Mammary microvascular endothelial cell (primary cell): ENCODE data around the gene OR4C6. TPM values are rescaled to one million over a fixed set of nuclear protein-coding genes. Genes with fewer than 3 reads are reported as not detected.

ENCODE experiments used
- total RNA-seq: library from RNA; depleted of rRNA; stranded (reverse); fragments of >200 nt; gene quantifications from 2 replicates; pipeline ENCODE4 v1.2.3, GENCODE V29; 2015

Gene OR4C6
- total RNA-seq: not detected in 2 replicates

DNA sequence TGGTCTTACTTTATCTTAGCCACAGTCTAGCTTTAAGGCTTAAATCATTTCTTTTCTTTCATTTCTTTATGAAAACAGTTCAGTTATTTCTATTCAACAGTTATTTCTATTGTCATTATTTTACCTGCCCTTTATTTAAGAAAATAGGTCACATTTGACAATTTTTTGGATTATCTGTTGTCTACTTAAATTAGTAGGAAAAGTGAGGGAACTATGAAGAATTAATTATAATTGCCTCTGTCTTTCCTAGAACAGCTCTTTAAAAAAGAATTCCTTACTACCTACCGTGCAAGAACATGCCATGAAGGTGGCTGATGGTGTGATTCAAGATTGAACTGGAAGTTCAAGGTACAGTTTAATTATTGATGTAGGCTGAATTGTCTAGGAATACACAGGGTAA lies at the start of gene OR4C6:
Gene OR4C6, plus strand, starts transcription at position 301 of the 400 bp plus-strand sequence. CDS start 2,966 bp downstream, outside the sequence.

GRCh38 chr11:55634813-55635212 lies 27.2 kb upstream of the OR4C6 start, which contains the start of gene OR4P4:
Gene OR4P4 (plus strand): TSS chr11:55635113.

DNA sequence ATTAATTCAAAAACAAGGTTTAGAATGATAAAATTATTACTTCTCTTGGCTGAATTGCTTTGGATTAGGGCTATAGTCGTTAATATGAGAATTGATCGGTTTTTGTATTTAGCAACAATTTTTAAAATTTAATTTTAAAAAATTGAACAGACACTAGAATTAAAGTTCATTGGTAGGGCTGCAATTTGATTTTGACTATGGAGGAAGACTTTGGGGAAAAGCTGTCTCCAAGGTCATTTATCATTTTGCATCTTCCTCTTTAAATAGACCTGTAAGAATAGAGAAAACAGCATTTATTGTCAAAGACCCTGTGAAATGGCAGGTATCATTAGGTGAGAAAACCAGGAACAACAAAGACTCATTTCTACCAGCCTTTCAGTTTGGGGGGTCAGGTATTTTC lies 14.0 kb upstream of the OR4C6 start, which contains the start of gene OR4S2:
Gene OR4S2, plus strand, starts transcription at position 301 of the 400 bp plus-strand sequence. CDS start 2,577 bp downstream, outside the sequence.

Other genes with a start within 250 kb of the OR4C6 start
- not detected in 2 replicates for gene OR4C15, start 107.7 kb upstream of the OR4C6 start, total RNA-seq
- not detected in 2 replicates for gene OR4C16, start 90.1 kb upstream of the OR4C6 start, total RNA-seq
- gene OR4C11, start 54.6 kb upstream of the OR4C6 start, total RNA-seq: not detected in 2 replicates
- not detected in 2 replicates for gene OR4P4, start 27.1 kb upstream of the OR4C6 start, total RNA-seq
- not detected in 2 replicates for gene OR4S2, start 13.9 kb upstream of the OR4C6 start, total RNA-seq
- not detected in 2 replicates for gene OR5D13, start 111.2 kb downstream of the OR4C6 start, total RNA-seq
- gene OR5D14, start 133.4 kb downstream of the OR4C6 start, total RNA-seq: not detected in 2 replicates
- not detected in 2 replicates for gene OR5L1, start 149.2 kb downstream of the OR4C6 start, total RNA-seq
- not detected in 2 replicates for gene OR5D18, start 157.4 kb downstream of the OR4C6 start, total RNA-seq
- not detected in 2 replicates for gene OR5L2, start 165.0 kb downstream of the OR4C6 start, total RNA-seq
- not detected in 2 replicates for gene OR5D16, start 176.6 kb downstream of the OR4C6 start, total RNA-seq
- not detected in 2 replicates for gene TRIM51, start 221.1 kb downstream of the OR4C6 start, total RNA-seq